VCaP (cell line): ENCODE data around the gene B4GALT2.

Experiments used
- H3K27ac ChIP-seq: fragments of 450-650 bp; 2 replicates; pipeline ENCODE4 v1.5.1; 2017
- TF ChIP-seq, protein P1 (sequence below): fragments of 450-650 bp; conservative IDR thresholded peaks from 2 replicates; pipeline ENCODE4 v1.5.1; 2017; ENCODE audit warnings: mild to moderate bottlenecking, moderate library complexity

Gene B4GALT2

GRCh38 chr1:44008259-44008658 lies 29.2 kb downstream of the B4GALT2 start:
- no peak overlapping the region for H3K27ac ChIP-seq
- TF ChIP-seq, protein P1, sequence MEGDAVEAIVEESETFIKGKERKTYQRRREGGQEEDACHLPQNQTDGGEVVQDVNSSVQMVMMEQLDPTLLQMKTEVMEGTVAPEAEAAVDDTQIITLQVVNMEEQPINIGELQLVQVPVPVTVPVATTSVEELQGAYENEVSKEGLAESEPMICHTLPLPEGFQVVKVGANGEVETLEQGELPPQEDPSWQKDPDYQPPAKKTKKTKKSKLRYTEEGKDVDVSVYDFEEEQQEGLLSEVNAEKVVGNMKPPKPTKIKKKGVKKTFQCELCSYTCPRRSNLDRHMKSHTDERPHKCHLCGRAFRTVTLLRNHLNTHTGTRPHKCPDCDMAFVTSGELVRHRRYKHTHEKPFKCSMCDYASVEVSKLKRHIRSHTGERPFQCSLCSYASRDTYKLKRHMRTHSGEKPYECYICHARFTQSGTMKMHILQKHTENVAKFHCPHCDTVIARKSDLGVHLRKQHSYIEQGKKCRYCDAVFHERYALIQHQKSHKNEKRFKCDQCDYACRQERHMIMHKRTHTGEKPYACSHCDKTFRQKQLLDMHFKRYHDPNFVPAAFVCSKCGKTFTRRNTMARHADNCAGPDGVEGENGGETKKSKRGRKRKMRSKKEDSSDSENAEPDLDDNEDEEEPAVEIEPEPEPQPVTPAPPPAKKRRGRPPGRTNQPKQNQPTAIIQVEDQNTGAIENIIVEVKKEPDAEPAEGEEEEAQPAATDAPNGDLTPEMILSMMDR = no peak

DNA sequence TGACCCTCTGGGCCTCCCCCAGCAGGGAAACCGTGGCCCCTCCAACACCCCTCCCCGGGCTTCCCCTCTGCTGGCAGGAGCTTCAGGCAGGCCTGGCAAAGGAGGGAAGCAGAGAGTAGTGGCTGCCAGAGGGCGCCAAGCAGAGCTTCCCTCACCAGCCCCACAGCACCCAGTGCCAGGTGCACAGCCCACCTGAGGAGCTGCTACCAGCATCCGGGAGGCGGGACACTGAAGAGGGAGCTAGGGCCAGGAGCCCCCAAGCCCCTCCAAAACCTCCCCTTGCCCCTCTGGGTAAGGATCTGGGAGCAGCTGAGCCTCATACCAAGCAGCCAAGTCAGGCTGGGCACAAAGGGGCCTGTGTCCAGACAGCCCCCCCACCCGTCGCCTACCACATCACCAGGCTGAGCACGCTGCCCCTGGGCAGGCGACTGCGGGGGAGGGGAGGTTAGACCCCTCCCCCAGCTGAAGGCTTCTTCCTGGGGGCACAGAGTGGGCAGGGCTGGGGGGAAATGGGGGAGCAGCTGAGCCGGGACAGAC lies 32.0 kb downstream of the B4GALT2 start:
- TF ChIP-seq, protein P1 = no peak
- no peak overlapping the region for H3K27ac ChIP-seq

- no peak overlapping the region for H3K27ac ChIP-seq
- TF ChIP-seq, protein P1 = no peak
Observed at GRCh38 chr1:44012404-44012803, 33.4 kb downstream of the B4GALT2 start.

DNA sequence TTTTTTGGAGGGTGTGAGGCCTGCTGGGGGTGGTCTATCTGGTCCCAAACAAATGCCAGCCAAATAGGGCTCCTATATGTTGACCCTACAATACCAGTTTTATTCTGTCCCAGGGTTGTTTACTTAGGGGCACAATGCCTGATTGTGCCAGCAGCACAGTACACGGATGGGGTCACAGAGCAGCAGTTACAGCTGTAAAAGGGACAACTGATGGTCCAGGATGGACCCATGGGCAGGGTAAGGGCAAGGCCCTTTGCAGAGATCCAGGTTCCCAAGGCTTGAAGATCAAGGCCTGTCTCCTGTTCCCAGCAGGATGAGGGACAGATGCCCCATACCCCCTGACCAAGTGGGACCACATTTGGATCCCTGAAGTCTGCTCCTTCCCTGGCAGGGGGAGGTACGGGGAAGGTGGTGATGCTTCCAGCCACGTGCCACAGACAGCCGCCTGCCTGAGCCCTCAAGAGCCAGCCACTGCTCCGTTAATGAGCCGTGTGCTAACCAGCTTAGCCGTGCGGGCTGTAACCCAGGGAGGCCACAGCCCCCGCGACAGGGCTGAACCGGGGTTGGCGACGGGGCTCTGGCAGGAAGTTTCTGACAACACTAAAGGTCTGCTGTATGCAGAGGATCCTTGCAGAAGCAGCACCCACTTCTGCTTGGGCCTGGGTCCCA lies 34.1 kb downstream of the B4GALT2 start:
- H3K27ac ChIP-seq = no peak overlapping the region
- TF ChIP-seq, protein P1 = no peak

GRCh38 chr1:44013949-44014348 lies 34.9 kb downstream of the B4GALT2 start:
- TF ChIP-seq, protein P1 = no peak
- H3K27ac ChIP-seq = no peak overlapping the region

DNA sequence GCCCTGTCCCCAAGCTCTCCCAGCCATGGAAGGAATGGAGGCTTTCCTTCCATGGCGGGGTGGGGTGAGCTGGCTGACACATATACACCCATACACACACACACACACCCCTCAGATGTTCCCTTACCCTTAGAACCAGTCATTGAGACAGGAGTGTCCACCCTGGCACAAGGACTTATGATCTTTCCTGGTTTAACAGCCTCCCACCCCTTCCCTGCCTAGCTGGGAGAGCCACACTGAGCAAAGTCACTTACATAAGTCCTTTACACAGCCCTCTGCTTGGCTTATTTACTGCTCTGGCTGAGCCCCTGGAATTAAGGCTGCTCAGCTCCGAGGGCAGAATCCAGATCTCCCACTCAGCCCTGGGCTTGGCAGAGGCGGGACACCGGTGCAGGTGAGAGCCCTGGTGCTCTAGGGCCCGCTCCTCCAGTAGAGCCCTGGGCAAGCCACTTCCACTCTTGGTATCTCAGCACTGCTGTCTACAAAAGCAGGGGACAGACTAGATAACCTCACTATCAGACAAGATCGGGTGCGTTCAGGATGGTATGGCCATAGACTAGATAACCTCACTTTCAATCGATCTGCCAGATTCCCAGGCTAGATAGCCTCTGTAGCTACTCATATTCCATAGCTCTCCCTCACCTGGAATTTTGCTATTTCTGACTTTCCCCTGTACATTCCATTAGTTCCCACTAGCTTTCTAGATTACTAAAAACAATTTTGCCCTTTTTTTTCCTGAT lies 35.5 kb downstream of the B4GALT2 start:
- TF ChIP-seq, protein P1 = no peak
- no peak overlapping the region for H3K27ac ChIP-seq

GRCh38 chr1:44015206-44015605 lies 36.2 kb downstream of the B4GALT2 start:
- TF ChIP-seq, protein P1 = no peak
- H3K27ac ChIP-seq = no peak overlapping the region
